ENCODE results near the gene ZNF189. TPM values are rescaled to one million over a fixed set of nuclear protein-coding genes. Genes with fewer than 3 reads are reported as not detected.

Gene ZNF189
- total and polyA plus RNA-seq, 12 donors, result 17.8 to 86.8 (median 35.1) TPM

GRCh38 chr9:101419863-101420262, 21.2 kb downstream of the ZNF189 start:
- Histone ChIP-seq H3K27me3 (no peaks in the 10 kb centered on the region), H3K4me1 (replicated peaks in 1 of 2) (peaks cover 0 to 8% of the 10 kb centered on the region in 2 donors), H3K27ac (no peak overlapping the region), H3K36me3 (replicated peaks in 1 of 2) (no peaks in the 10 kb centered on the region), H3K9me3 (replicated peaks in 1 of 3) (no peaks in the 10 kb centered on the region), H3K4me3 (no peak overlapping the region)
- intact Hi-C loops (cut with DNase I), result no loop called here
- WGBS, 4 donors, result 65 to 88% (median 75%) methylated on average over 2 of the region's 2 CpGs
- TF ChIP-seq POLR2A (IDR thresholded peaks at IDR 0.05) (no peak), CTCF (IDR thresholded peaks at IDR 0.05) (no peak)
- no peak for DNase-seq

GRCh38 chr9:101421653-101422065, 23.0 kb downstream of the ZNF189 start:
- WGBS, 4 donors, result 64 to 72% (median 72%) methylated on average over 5 of the region's 5 CpGs
- H3K36me3 ChIP-seq (replicated peaks in 1 of 2), result no peaks in the 10 kb centered on the region
- no peaks in the 10 kb centered on the region for H3K27me3 ChIP-seq
- TF ChIP-seq CTCF (IDR thresholded peaks at IDR 0.05) (no peak), POLR2A (IDR thresholded peaks at IDR 0.05) (no peak)
- DNase-seq, result peak in 2 of 7 donors; percentile 25 to 54
- no peaks in the 10 kb centered on the region for H3K9me3 ChIP-seq (replicated peaks in 1 of 3)
- H3K27ac ChIP-seq, result no peak overlapping the region
- no peak overlapping the region for H3K4me3 ChIP-seq
- peaks cover 0 to 8% of the 10 kb centered on the region in 2 donors for H3K4me1 ChIP-seq (replicated peaks in 1 of 2)
- intact Hi-C loops (cut with DNase I), result no loop called here

- Histone ChIP-seq H3K4me3 (no peak overlapping the region), H3K36me3 (replicated peaks in 1 of 2) (no peaks in the 10 kb centered on the region), H3K27ac (no peak overlapping the region), H3K27me3 (no peaks in the 10 kb centered on the region), H3K4me1 (replicated peaks in 1 of 2) (peaks cover 0 to 2% of the 10 kb centered on the region in 2 donors), H3K9me3 (replicated peaks in 1 of 3) (no peaks in the 10 kb centered on the region)
- TF ChIP-seq CTCF (IDR thresholded peaks at IDR 0.05) (no peak), POLR2A (IDR thresholded peaks at IDR 0.05) (no peak)
- intact Hi-C loops (cut with DNase I), result no loop called here
- no peak for DNase-seq
- 89 to 95% (median 92%) methylated on average over 8 of the region's 8 CpGs for WGBS, 4 donors
Measured at GRCh38 chr9:101427358-101427757, 28.7 kb downstream of the ZNF189 start.

GRCh38 chr9:101427957-101428655, 29.5 kb downstream of the ZNF189 start:
- Histone ChIP-seq H3K9me3 (replicated peaks in 1 of 3) (no peaks in the 10 kb centered on the region), H3K36me3 (replicated peaks in 1 of 2) (no peaks in the 10 kb centered on the region), H3K4me3 (no peak overlapping the region), H3K4me1 (replicated peaks in 1 of 2) (peaks cover 0 to 9% of the 10 kb centered on the region in 2 donors), H3K27me3 (no peaks in the 10 kb centered on the region), H3K27ac (no peak overlapping the region)
- TF ChIP-seq CTCF (IDR thresholded peaks at IDR 0.05) (no peak), POLR2A (IDR thresholded peaks at IDR 0.05) (no peak)
- DNase-seq, result no peak
- intact Hi-C loops (cut with DNase I), result no loop called here
- 70 to 87% (median 86%) methylated on average over 3 of the region's 3 CpGs for WGBS, 4 donors

All from adrenal gland (tissue), 12 donors.